MCF 10A (cell line): ENCODE measurements around the gene C14orf132. TPM values are rescaled to one million over a fixed set of nuclear protein-coding genes. Genes with fewer than 3 reads are reported as not detected.
A peak's percentile ranks its signal among the peaks of the same experiment; 100 is the strongest.
"Not testable (repeated sequence)": the region's sequence is repeated elsewhere in the genome, so short reads cannot be mapped to it uniquely, and the experiment has no call there.

Source experiments
- BruUV-seq: library from RNA; stranded (reverse); fragments of 400-500 nt; replicated peaks from 2 replicates; lab custom pipeline; 2021; lab: Mats Ljungman, UMichigan
- CTCF ChIA-PET: fragments of 300-600 bp; sonication (Branson Sonifier 250); formaldehyde crosslinking; extraction: SDS; loops from one replicate; lab custom pipeline; 2021; ENCODE audit warnings: antibody characterized with exemption, inconsistent platforms; lab: Yijun Ruan, JAX
- POLR2A ChIA-PET: fragments of 300-600, 350-650 bp; sonication (Branson Sonifier 250); formaldehyde crosslinking; extraction: SDS; loops from one replicate; lab custom pipeline; 2020; ENCODE audit warnings: antibody characterized with exemption, inconsistent platforms; lab: Yijun Ruan, JAX
- DNase-seq: peaks from one replicate; pipeline ENCODE4 v3.0.0-alpha.2; 2018; ENCODE audit not compliant: unreplicated experiment
- H3K27ac Mint-ChIP-seq: one replicate; pipeline ENCODE4 v1.8.0; 2022; ENCODE audit warnings: mild to moderate bottlenecking, low read depth, mixed read lengths; ENCODE audit not compliant: unreplicated experiment
- H3K27me3 Mint-ChIP-seq: one replicate; pipeline ENCODE4 v1.8.0; 2022; ENCODE audit warnings: mixed read lengths; ENCODE audit not compliant: insufficient read depth, unreplicated experiment
- H3K36me3 Mint-ChIP-seq: one replicate; pipeline ENCODE4 v1.8.0; 2022; ENCODE audit warnings: mild to moderate bottlenecking, moderate library complexity, mixed read lengths; ENCODE audit not compliant: insufficient read depth, unreplicated experiment
- H3K4me1 Mint-ChIP-seq: one replicate; pipeline ENCODE4 v1.8.0; 2022; ENCODE audit warnings: mixed read lengths; ENCODE audit not compliant: insufficient read depth, unreplicated experiment
- H3K4me3 Mint-ChIP-seq: one replicate; pipeline ENCODE4 v1.8.0; 2022; ENCODE audit warnings: mild to moderate bottlenecking, moderate library complexity, mixed read lengths; ENCODE audit not compliant: unreplicated experiment
- H3K9me3 Mint-ChIP-seq: one replicate; pipeline ENCODE4 v1.8.0; 2022; ENCODE audit warnings: mixed read lengths; ENCODE audit not compliant: unreplicated experiment
- CTCF ChIP-seq: fragments of 200-600 bp; IDR thresholded peaks from one replicate; pipeline ENCODE4 v1.8.0; 2022; ENCODE audit warnings: antibody characterized with exemption, mild to moderate bottlenecking; ENCODE audit not compliant: unreplicated experiment
- intact Hi-C: fragments of 100-400 bp; cut with micrococcal nuclease; formaldehyde crosslinking; loops from 2 replicates; pipeline ENCODE4 v1.14.1; 2022
- total RNA-seq: library from RNA; stranded (reverse); gene quantifications from 2 replicates; pipeline ENCODE4 v1.2.3, GENCODE V29; 2022

Gene C14orf132
- total RNA-seq, 1 experiment from 2014 or later = not detected

DNA sequence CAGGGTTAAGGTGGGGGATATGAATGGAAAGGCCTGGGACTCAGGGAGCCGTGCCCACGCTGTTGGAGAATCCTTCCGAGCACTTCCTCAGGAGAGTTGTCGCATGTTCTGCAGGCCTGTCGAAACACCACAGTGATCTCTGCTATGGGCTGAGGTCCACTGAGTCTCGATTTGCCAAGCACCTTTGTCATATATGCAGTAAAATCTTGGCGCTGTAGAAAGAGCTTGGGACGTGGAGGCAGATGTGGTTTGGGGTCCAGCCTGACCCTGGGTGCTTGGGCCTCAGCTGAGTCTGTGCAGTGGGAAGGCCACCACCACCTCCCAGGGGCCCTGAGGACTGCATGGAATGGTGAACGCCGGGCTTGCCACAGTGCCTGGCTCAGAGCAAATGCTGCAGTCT, 32.9 kb downstream of the C14orf132 start:
- BruUV-seq = no TSS peak
- Mint-ChIP-seq H3K9me3 (no peaks in the 10 kb centered on the region), H3K36me3 (no peaks in the 10 kb centered on the region), H3K4me1 (no peaks in the 10 kb centered on the region), H3K27ac (no peak overlapping the region), H3K4me3 (no peak overlapping the region), H3K27me3 (peaks cover 16% of the 10 kb centered on the region)
- no peak for DNase-seq
- ChIA-PET POLR2A (no interaction called here), CTCF (interaction anchor here (0.6 to 2.0 kb wide), 4 partner anchors 15 to 73 kb away, joined by 3 to 10 read pairs (median 5); no protein-coding TSS in a partner anchor)
- no peak for TF ChIP-seq CTCF
- intact Hi-C loops = no loop called here

- Mint-ChIP-seq H3K9me3 (no peaks in the 10 kb centered on the region), H3K36me3 (no peaks in the 10 kb centered on the region), H3K4me1 (peaks cover under 1% of the 10 kb centered on the region), H3K4me3 (no peak overlapping the region), H3K27me3 (peaks cover 16% of the 10 kb centered on the region), H3K27ac (no peak overlapping the region)
- no TSS peak for BruUV-seq
- intact Hi-C loops = no loop called here
- no peak for DNase-seq
- ChIA-PET CTCF (interaction anchor here (0.6 to 1.9 kb wide), 3 partner anchors 16 to 74 kb away, joined by 3 to 6 read pairs (median 4); no protein-coding TSS in a partner anchor), POLR2A (interaction anchor here (0.7 kb wide), 1 partner anchor 22 kb away, joined by 3 read pairs; no protein-coding TSS in a partner anchor)
- TF ChIP-seq CTCF = no peak
Measured at GRCh38 chr14:96072746-96073145, 33.6 kb downstream of the C14orf132 start.

- ChIA-PET CTCF (interaction anchor here (0.5 to 1.9 kb wide), 4 partner anchors 15 to 545 kb away, joined by 3 to 6 read pairs (median 4); no protein-coding TSS in a partner anchor), POLR2A (interaction anchor here (0.6 to 1.0 kb wide), 3 partner anchors 14 to 152 kb away, joined by 3 read pairs; no protein-coding TSS in a partner anchor)
- not testable (repeated sequence) for H3K27ac Mint-ChIP-seq
Measured at GRCh38 chr14:96073260-96074039, 34.3 kb downstream of the C14orf132 start.

DNA sequence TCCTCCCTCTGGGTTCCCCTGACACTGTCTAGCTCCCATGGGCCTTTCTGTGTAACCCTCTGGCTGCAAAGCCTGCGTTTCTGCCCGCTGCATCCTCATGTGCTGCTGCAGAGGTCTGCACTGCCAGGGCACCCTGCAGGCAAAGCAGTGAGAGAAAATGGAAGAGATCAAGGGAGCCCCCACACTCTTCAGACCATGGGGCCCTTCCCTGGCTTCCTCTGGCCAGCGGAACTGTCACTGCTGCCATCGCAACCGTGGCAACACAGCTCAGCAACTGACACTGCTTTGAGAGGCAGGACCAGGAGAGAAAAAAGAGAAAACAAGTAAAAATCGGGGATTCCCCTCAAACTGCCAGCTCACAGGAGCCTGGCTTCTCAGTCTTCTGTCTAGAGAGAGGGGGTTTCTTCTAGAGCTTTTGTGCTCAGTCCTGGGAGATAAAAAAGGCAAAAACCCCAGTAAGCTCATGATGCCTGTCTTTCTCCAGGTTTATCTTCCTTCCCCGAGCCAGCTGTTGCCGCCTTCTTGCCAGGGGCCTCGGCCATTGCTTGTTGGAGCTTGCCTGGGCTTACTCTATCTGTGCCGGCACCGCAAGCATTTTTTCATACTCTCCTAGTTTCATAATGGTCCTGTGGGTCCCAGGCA, 38.9 kb downstream of the C14orf132 start:
- Mint-ChIP-seq H3K27ac (peak overlapping the region; percentile 10), H3K36me3 (no peaks in the 10 kb centered on the region), H3K27me3 (no peaks in the 10 kb centered on the region), H3K4me1 (peaks cover 12% of the 10 kb centered on the region), H3K9me3 (no peaks in the 10 kb centered on the region), H3K4me3 (no peak overlapping the region)
- intact Hi-C loops = no loop called here
- no TSS peak for BruUV-seq
- ChIA-PET CTCF (interaction anchor here (0.6 to 1.5 kb wide), 8 partner anchors 8 to 505 kb away, joined by 3 to 7 read pairs (median 4); no protein-coding TSS in a partner anchor), POLR2A (interaction anchor here (0.8 to 2.6 kb wide), 5 partner anchors 9 to 178 kb away, joined by 4 to 8 read pairs (median 5); partner anchors contain the start of gene BDKRB1)
- no peak for TF ChIP-seq CTCF
- peak; percentile 70 for DNase-seq

More at GRCh38 chr14:96073260-96074039, 34.3 kb downstream of the C14orf132 start:
- H3K9me3 Mint-ChIP-seq, H3K36me3 Mint-ChIP-seq, H3K4me1 Mint-ChIP-seq, BruUV-seq, DNase-seq, H3K4me3 Mint-ChIP-seq, intact Hi-C loops: not testable (repeated sequence)
- peaks cover 16% of the 10 kb centered on the region for H3K27me3 Mint-ChIP-seq
